GM21447 (cell line): ENCODE measurements around the gene LENG9.
"Not testable (repeated sequence)": the region's sequence is repeated elsewhere in the genome, so short reads cannot be mapped to it uniquely, and the experiment has no call there.

Source experiments
- ATAC-seq: cut with Tn5 transposase; IDR thresholded peaks from one replicate; pipeline ENCODE4 v1.9.1; 2021; ENCODE audit not compliant: unreplicated experiment

Gene LENG9

DNA sequence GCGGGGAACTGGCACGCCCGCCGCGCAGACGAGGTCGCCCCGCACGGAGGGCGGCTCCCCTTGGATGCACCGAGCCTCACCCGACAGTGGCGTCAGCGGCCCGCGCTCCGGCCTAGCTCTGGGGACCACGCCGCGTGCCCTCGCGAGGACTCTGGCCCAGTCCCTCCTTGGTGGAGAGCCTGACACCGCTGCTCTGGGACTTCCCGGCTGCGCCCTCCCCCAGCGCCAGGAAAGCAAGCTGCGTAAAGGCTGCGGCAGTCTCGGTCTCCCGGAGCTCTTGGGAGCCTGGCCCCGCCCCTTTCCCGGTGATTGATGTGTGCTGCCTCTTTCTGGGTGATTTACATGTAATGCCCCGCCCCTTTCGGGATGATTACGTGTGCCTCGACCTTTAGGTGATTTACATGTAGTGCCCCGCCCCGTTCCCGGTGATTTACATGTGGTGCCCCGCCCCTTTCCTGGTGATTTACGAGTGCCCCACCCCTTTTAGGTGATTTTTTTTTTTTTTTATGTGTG is at the start of gene LENG9:
Gene LENG9 (minus strand): TSS at position 248 of the 513 bp plus-strand sequence. CDS start 252 bp downstream, outside the sequence.
- ATAC-seq = peak; percentile 54

DNA sequence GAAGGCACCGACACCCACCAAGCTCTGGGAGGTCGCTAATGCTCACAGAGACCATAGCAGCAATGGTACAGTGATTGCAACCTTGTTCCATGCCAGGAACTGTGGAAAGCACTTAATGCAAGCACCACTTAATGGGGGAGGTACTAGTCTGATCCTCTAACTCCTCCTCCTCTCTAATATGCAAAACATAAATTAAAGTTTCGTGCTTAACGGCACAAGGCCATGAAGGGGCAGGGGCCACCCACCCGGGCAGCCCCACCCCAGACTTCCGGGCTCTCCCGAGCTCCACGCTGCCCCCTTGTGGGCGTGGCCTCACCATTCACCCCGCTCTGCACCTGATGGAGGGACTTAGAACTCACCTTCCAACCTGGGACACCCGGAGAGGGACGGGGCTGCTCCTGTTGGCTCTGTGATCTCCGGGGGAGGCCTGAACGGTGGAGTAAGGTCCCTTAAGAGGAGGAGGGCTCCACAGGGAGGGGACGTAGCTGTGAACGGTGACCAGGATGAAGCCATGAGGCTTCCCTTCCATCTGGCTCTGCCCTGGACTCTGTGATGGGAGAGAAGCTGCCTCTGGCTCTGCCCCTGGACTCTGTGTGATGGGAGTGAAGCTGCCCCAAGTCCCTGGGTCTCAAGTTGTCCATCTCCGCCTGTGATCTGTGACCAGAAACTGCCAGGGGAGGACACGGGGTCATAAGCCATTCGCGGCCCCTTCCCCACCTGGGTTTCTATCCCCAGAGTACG is 45.8 kb upstream of the LENG9 start:
- not testable (repeated sequence) for ATAC-seq

DNA sequence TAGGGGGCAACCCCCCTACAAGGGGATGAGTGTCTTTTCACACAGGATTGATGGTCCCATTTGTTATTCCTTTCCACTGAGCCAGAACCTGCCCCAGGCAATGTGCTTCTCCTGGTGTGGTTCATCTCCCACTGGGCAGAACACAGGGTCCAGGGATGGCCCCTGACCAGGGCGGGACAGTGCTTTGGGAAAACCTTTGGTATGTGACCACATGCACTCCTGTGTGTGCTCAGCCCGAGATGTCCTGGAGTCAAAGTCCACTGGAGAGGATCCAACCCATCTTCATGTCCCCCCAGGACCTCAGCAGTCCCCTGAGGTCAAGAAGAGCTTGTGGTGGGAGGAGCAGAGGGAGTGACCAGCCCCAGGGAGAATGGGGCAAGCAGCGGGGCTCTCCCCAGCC is 44.9 kb upstream of the LENG9 start:
- not testable (repeated sequence) for ATAC-seq

DNA sequence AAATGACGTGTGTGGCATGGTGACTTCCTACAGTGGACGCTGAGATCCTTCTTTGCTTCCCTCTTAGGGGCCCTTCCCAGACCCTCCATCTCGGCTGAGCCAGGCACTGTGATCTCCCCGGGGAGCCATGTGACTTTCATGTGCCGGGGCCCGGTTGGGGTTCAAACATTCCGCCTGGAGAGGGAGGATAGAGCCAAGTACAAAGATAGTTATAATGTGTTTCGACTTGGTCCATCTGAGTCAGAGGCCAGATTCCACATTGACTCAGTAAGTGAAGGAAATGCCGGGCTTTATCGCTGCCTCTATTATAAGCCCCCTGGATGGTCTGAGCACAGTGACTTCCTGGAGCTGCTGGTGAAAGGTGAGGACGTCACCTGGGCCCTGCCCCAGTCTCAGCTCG is 44.2 kb upstream of the LENG9 start:
- ATAC-seq = no peak

DNA sequence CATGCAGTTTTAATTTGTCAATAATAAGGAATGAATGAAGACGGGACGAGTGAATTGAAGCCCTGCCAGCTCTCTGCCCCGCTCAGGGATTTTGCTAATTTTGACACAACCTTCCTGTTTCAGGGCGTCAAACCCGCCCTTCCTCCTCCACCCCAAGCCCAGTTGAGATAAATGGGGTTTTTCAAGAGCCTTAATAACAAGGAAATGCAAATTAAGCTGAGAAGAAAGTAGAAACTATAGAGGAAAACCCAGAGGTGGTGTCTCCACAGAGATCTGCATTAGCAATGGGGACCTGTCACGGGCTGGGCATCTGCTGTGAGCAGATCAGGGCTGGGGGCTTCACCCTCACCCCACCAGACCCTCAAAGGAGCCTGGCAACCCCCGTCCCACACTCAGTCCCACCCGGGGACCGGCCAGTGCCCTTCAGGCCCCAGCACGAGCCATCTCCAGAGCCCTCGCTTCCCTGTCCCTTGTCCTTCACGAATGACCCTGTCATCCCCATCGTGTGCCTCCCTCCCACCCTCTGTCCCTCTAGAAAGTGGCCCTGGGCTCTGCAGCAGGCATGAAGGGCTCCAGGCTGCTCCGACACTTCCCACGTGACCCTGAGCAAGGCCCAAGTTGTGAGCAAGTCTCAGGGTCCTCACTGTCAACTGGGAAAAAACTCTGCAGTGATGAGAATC is 43.6 kb upstream of the LENG9 start:
- not testable (repeated sequence) for ATAC-seq

DNA sequence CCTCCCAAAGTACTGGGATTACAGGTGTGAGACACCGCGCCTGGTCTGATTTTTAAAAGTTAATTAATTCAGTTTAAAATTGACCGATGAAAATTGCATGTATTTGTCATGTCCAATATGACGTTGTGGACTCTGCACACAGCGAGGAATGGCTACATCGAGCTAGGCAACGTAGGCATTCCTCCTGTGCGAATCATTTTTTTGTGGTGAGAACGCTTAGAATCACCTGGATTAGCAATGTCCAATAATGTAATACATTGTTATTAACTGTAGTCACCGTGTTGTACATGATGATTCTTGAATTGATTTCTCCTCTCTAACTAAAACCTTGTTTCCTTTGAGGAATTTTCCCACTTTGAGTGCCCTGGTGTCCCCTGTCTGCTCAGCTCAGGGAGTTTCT is 42.5 kb upstream of the LENG9 start:
- ATAC-seq = no peak

DNA sequence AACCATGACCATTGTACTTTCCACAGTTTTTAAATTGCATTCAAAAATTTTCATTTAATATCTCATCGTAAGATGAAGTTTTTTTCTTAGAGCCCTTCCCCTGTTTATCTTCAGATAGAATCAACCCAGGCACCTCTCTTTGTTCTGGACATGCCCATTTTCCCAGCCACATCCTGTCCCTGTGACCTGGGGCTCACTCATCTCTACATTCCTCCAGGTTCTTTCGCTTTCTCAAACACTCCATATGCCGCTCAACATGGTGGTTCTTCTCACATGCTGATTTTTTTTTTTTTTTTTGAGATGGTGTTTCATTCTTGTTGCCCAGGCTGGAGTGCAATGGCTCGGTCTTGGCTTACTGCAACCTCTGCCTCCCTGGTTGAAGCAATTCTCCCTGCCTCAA is 42.0 kb upstream of the LENG9 start:
- not testable (repeated sequence) for ATAC-seq

DNA sequence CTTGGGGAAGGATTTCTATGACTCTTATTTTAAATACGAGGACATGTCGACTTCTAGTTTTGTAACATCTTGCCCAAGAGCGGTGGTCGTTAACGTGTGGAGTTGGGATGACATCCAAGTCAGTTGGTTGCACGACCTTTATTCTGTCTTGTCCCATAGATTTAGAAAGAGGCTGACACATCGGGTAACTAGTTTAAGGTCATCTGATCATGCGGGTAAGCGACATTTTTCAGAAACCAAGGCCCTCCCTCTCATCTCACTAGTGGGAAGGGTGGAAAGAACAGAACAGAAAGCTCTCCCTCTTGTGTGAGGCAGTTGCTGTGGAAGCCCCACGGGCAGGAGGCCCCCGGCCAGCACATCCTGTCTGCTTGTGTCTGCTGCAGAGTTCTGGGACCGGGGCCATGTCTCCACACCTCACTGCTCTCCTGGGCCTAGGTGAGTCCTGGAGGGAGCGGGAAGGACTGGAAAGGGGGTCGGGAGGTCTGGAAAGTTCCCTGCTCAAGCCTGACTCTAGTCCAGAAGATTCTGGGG is 39.0 kb upstream of the LENG9 start, which contains the start of gene LAIR2:
Gene LAIR2 (plus strand): TSS at position 314 of the 531 bp plus-strand sequence. CDS start 88 bp downstream, at position 402.
- ATAC-seq = no peak

DNA sequence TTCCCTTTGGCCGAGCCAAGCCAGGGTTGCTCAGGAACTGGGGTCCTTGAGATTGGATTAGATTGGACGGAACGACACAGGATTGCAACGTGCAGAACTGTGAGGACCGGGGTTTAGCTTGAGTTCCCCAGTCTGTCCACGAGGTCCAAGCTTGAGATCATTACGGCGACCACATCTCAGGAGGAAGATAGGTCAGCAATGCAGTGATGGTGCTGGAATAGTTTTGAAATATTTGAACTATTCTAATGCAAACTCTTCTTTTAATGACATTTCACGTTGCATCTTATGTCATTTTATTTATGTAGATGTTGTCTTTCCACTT is 34.8 kb upstream of the LENG9 start:
- not testable (repeated sequence) for ATAC-seq

DNA sequence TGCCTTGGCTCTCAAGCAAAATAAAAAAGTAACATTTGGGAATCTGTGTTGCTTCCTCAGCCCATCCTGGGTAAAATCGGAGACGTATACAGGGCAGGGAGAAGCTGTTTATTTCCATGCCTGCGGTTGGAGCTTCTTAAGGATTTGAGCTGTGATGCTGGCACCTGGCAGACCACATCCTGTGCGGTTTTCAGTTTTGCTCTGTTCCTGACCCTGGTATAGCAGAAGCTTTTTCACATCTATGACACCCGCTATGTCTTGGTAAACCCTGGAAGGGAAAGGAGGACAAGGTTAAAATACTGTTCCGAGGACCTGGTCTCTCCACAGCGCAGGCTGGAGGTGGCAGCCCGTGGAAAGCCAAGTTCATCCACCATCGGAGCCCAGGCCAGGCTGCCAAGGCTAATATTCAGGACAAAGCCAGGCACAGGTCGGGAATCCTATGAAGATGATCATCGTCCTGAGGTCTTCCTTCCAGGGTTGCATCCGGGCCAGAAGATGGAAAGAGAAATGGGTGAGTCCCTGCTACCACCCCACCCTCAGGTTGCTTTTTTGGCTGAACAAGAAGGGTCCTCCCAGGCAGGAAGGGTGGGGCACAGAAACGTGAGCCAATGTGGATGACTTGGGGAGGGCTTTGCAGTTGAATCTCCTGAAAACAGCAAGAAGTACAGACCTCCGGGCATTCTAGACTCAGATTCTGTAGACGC is 34.3 kb upstream of the LENG9 start:
- ATAC-seq = not testable (repeated sequence)

DNA sequence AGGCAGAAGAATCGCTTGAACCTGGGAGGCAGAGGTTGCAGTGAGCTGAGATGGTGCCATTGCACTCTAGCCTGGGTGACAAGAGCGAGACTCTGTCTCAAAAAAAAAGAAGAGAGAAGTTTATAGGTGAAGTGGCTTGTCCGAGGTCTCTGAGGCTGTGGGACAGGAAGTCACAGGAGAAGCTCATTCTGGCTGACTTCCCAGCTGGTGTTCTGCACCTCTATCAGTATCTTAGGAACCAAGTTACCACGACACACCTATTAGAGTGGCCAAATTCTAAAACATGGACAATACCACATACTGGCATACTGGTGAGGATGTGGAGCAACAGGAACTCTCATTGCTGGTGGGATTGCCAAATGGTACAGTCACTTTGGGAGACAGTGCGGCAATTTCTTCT is 31.7 kb upstream of the LENG9 start:
- ATAC-seq = not testable (repeated sequence)

DNA sequence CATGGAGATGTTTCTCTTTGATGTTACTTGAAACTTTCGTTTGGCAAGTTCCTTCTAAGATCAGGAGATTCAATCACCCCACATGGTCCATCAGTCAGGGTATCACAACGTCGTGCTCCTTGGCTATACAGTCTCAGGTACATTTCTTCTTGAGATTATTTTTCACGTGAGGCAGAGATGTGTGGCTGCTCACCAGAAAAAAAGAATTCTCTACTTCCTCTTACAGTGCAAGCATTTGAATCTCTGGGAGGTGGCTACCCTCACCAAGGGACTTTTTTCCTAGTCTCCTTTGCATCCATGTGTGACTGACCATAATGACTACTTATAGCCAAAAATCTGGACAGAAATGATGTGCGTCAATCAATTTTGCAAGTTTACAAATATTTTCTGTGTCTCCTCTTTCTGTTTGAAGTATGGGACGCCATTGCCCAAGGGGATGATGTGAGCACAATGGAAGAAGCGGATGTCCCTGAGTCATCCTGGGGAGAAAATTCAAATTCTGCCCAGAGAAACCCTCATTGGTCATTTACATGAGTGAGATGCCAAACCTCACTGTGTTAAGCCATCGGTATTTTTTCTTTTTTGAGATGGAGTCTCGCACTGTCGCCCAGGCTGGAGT is 30.5 kb upstream of the LENG9 start:
- ATAC-seq = no peak

DNA sequence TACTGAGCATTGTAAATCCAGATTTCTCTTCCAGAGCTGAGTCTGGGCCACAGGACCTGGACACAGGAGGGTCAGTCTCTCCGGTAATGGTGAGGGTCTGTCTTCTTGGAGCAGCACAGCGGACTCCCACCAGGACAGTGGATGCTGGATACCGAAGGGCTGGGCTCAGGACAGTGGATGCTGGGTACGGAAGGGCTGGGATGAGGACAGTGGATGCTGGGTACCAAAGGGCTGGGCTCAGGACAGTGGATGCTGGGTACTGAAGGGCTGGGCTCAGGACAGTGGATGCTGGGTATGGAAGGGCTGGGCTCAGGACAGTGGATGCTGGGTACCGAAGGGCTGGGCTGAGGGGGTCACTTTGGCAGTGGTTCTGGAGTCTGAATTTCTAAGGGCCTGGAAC is 29.5 kb upstream of the LENG9 start:
- ATAC-seq = not testable (repeated sequence)

DNA sequence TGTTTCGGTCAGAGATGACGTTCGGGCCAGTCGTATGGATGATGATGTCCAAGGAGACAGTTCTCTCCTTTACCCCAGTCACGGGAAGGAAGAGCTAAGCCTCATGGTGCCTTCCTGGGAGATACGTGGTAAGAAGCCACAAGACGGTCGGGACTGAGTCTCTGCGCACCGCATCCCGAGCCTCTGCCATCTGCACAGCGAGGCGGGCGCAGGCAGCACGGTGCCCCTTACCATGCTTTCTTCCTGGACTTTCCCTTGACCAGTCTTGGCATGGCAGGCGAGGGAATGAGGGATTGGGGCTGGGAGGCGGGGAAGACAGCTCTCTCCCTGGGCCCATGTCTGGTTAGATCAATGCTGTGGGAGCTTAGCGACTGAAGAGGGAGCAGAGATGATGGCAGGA is 29.0 kb upstream of the LENG9 start:
- ATAC-seq = no peak

DNA sequence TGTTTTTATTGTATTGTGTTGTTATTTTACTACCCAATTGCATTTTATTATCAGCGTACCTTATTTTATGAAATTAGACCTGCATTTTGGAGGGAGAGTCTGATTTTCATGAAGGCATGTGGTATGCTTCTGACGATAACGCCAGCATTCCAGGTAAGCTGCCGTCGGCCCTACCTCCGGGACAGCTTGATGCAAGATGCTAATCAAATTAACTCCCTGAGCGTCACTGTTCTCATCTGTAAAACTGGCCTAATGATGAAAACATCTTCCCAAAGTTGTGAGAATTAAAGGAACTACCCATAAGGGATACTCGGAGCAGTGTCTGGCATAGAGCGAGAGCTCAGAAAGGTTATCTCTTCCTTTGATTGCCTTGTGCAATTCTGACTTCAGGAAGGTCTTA is 26.2 kb upstream of the LENG9 start:
- ATAC-seq = no peak

DNA sequence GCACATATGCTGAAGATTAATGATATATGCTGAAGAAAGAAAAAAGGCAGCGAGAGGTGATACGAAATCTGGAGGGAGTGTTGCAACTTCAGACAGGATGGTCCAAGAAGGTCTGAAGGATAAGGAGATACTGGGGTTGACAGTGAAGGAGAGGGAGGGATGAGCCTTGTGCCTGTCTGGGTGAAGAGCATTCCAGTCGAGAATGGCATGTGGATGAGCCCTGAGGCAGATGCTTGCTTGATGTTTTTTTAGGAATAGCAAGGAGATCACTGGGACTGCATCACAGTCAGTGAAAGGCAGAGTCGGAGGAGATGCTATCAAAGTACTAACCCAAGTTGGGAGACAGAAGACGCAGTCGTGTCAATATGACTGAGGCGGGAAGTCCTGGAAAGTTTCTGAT is 25.8 kb upstream of the LENG9 start:
- ATAC-seq = no peak

DNA sequence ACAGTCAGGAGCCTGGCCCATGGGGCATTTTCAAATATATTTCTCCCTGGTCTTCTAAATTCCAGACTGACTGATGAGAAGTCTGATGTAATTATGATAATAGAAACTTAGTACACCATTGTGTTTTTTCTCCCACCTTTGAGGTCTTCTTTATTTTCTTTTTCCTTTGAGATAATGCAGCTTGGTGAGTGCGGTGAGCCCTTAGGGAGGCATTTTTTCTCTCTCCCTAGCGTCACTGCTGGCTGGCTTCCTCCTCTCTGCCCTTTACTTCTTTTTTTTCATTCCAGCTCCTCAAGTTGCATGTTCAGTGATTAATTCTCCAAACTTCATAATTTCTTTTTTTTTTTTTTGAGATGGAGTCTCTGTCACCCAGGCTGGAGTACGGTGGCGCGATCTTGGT is 22.3 kb upstream of the LENG9 start:
- ATAC-seq = no peak

DNA sequence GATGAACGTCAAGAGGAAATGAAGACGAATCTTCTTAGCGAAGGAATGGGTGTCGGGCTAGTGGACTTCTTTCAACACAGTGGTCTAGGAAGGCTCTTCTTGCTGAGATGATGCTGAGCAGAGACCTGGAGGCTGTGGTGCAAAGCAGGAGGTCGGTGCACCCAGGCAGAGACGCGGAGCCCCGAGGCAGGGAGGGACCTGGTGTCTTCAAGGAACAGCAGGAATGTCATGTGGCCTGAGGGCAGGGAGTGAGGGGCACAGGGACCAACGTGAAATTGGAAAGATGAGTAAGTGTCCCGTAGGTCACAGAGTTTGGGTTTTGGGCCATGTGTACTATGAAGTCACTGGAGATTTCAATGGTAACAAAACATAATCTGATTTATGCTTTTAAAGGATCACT is 20.9 kb upstream of the LENG9 start:
- no peak for ATAC-seq

DNA sequence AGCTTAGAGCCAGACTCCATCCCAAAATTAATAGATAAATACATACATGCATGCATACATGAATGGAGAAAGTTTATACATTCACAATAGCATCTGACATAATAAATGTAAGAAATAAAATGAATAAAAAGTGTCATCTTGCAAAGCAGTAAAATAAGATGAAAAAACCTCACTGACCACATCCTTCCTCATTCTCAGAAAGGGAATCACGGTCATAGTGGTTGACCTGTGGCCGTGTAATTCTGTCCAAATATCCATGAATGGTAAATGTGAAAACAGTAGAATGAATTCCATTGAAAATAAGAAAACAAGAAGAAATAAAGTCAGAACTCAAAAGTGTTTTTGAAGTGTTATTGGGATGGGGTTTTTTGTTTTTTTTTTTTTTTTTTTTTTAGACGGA is 19.3 kb upstream of the LENG9 start:
- no peak for ATAC-seq

DNA sequence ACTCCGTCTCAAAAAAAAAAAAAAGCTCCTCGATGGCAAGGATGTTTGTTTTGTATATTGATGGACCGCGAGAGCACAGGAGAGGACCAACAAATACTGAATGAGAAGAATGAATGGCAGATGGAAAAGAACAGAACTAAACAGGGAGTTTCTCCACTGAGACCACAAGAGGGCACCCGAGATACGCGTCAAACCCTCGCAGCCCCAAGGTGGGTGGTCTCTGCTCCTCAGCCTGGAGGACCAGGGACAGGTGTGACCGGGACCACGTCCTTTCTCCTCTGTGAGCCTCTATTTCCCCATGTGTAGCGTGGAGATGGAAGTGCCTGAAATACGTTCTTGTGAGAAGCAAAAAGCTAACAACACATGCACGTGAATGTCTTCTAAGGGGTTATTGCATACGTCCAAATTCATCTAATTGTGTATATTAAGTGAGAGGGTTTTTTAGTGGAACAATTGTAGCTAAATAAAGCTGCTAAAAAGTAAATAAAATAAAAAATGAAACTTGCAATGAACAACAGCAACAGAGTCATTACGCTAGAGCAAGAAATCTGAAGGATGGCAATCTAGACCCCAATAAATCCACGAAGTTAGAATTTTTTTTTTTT is 17.9 kb upstream of the LENG9 start:
- ATAC-seq = no peak

DNA sequence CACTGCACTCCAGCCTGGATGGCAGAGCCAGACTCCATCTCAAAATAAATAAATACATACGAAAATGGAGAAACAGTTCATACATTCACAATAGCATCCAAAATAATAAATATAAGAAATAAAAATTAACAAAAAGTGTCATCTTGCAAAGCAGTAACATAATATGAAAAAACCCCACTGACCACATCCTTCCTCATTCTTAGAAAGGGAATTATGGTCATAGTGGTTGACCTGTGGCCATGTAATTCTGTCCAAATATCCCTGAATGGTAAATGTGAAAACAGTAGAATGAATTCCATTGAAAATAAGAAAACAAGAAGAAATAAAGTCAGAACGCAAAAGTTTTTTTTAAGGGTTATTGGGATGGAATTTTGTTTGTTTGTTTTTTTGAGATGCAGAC is 16.5 kb upstream of the LENG9 start:
- no peak for ATAC-seq
